ENCODE measurements around the gene RELN. TPM values are rescaled to one million over a fixed set of nuclear protein-coding genes. Genes with fewer than 3 reads are reported as not detected.
"Not testable (repeated sequence)": the region's sequence is repeated elsewhere in the genome, so short reads cannot be mapped to it uniquely, and the experiment has no call there.

RELN gene
- total and polyA plus RNA-seq, 4 donors = 0.26 to 3.6 (median 1.4) TPM; not detected in 1

DNA sequence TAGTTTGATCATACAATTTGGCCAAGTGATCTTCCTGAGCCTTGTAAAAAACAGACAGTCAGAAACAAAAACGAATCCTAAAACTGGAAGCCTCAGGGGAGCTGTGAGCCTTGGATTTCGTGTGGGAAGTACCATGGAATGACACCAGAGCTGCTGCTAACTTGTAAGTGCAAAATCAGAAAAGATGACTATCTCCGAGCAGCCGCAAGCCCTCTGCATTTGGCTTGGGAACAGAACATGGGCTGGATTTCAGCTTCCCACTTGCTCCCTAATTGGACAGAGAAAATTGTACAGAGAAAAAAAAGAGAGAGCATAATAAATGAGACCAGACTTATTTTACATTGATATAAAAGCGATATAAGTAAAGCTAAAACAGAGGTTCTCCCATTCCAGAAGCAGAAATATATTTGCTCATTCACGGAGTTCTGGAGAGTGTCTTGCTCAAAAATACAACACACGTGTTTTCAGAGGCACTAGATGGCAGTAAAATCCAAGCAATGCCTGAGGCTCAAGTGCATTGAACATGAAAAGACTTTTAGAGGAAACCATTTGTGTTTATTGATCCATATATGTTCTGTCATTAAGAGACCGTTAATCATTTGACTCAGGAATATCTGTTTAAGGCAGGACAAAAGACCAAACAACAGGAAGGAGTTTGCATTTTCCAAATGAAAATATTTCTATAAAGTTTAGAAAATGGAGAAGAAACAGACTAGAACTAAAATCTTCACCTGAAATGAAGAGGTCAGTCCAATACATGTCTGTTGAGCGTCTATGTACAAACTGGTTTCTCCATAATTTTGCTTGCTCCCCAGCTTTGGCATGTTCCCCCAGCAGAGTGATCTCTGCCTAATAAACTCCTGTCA lies 465.2 kb downstream of the RELN start:
- no peaks in the 10 kb centered on the region for H3K9me3 ChIP-seq (ENCODE audit: control insufficient read depth, low read length)
- DNase-seq = no peak
- no peaks in the 10 kb centered on the region for H3K4me1 ChIP-seq (ENCODE audit: control insufficient read depth in 1 of 2, insufficient read depth in 2 of 2, low read length in 2 of 2)
- ATAC-seq (ENCODE audit: low FRiP score) = peak; percentile 60
- WGBS, 2 donors = 12 to 13% methylated on average over 9 of the region's 9 CpGs
- intact Hi-C loops (cut with DNase I) = loop anchor here (5.0 to 10.0 kb wide), 2 partner anchors 631 to 633 kb away; no protein-coding TSS in a partner anchor
- H3K36me3 ChIP-seq (ENCODE audit: control insufficient read depth in 1 of 2, insufficient read depth in 2 of 2, low read length in 1 of 2) = no peaks in the 10 kb centered on the region
- peaks cover 0 to 2% of the 10 kb centered on the region in 2 donors for H3K27me3 ChIP-seq (ENCODE audit: control insufficient read depth in 1 of 2, insufficient read depth in 2 of 2, low read length in 1 of 2)
- no peak overlapping the region for H3K4me3 ChIP-seq (ENCODE audit: low read length in 2 of 2)
- H3K27ac ChIP-seq (ENCODE audit: low read depth in 1 of 2, low read length in 2 of 2) = no peak overlapping the region

- no peaks in the 10 kb centered on the region for H3K36me3 ChIP-seq (ENCODE audit: control insufficient read depth in 1 of 2, insufficient read depth in 2 of 2, low read length in 1 of 2)
- intact Hi-C loops (cut with DNase I) = loop anchor here (5.0 to 10.0 kb wide), 2 partner anchors 633 to 635 kb away; no protein-coding TSS in a partner anchor
- no peak for ATAC-seq (ENCODE audit: low FRiP score)
These were observed 467.5 kb downstream of the RELN start for GRCh38 chr7:103521937-103522336.

GRCh38 chr7:103504505-103505135 lies 484.8 kb downstream of the RELN start:
- Histone ChIP-seq H3K4me1 (ENCODE audit: control insufficient read depth in 1 of 2, insufficient read depth in 2 of 2, low read length in 2 of 2) (no peaks in the 10 kb centered on the region), H3K36me3 (ENCODE audit: control insufficient read depth in 1 of 2, insufficient read depth in 2 of 2, low read length in 1 of 2) (no peaks in the 10 kb centered on the region), H3K27ac (ENCODE audit: low read depth in 1 of 2, low read length in 2 of 2) (no peak overlapping the region), H3K27me3 (ENCODE audit: control insufficient read depth in 1 of 2, insufficient read depth in 2 of 2, low read length in 1 of 2) (no peaks in the 10 kb centered on the region), H3K4me3 (ENCODE audit: low read length in 2 of 2) (no peak overlapping the region), H3K9me3 (ENCODE audit: control insufficient read depth, low read length) (no peaks in the 10 kb centered on the region)
- ATAC-seq (ENCODE audit: low FRiP score) (no peak), DNase-seq (no peak)
- intact Hi-C loops (cut with DNase I) = no loop called here
- 74 to 79% methylated on average over 13 of the region's 13 CpGs for WGBS, 2 donors

More at GRCh38 chr7:103521937-103522336, 467.5 kb downstream of the RELN start:
- no peaks in the 10 kb centered on the region for H3K4me1 ChIP-seq (ENCODE audit: control insufficient read depth in 1 of 2, insufficient read depth in 2 of 2, low read length in 2 of 2)
- H3K27ac ChIP-seq (ENCODE audit: low read depth in 1 of 2, low read length in 2 of 2) = no peak overlapping the region
- H3K27me3 ChIP-seq (ENCODE audit: control insufficient read depth in 1 of 2, insufficient read depth in 2 of 2, low read length in 1 of 2) = peaks cover 0 to 2% of the 10 kb centered on the region in 2 donors
- 39 to 49% methylated on average over 6 of the region's 6 CpGs for WGBS, 2 donors
- no peaks in the 10 kb centered on the region for H3K9me3 ChIP-seq (ENCODE audit: control insufficient read depth, low read length)
- no peak for DNase-seq
- no peak overlapping the region for H3K4me3 ChIP-seq (ENCODE audit: low read length in 2 of 2)

DNA sequence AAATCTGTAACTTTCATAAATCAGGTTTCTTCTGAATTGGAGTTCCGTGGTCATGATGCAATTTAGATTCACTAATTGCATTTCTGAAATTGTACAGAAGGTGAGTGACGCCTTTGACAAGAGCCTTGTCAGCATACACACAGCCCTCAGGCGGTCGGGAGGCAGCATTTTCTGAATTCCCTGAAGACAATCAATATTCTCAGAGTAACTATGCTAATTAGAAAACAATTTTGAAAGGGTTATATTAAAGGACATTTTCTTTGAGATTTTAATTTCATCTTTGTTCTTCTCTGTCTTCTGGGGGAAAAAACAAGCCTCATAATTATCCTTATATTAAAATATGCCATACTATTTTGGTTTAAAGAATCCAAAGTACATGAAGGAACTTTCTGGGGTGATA lies 488.3 kb downstream of the RELN start:
- intact Hi-C loops (cut with DNase I) = no loop called here
- Histone ChIP-seq H3K4me1 (ENCODE audit: control insufficient read depth in 1 of 2, insufficient read depth in 2 of 2, low read length in 2 of 2) (no peaks in the 10 kb centered on the region), H3K27me3 (ENCODE audit: control insufficient read depth in 1 of 2, insufficient read depth in 2 of 2, low read length in 1 of 2) (no peaks in the 10 kb centered on the region), H3K4me3 (ENCODE audit: low read length in 2 of 2) (no peak overlapping the region), H3K36me3 (ENCODE audit: control insufficient read depth in 1 of 2, insufficient read depth in 2 of 2, low read length in 1 of 2) (no peaks in the 10 kb centered on the region), H3K27ac (ENCODE audit: low read depth in 1 of 2, low read length in 2 of 2) (no peak overlapping the region), H3K9me3 (ENCODE audit: control insufficient read depth, low read length) (no peaks in the 10 kb centered on the region)
- DNase-seq (no peak), ATAC-seq (ENCODE audit: low FRiP score) (no peak)
- 63 to 69% methylated on average over 4 of the region's 4 CpGs for WGBS, 2 donors

DNA sequence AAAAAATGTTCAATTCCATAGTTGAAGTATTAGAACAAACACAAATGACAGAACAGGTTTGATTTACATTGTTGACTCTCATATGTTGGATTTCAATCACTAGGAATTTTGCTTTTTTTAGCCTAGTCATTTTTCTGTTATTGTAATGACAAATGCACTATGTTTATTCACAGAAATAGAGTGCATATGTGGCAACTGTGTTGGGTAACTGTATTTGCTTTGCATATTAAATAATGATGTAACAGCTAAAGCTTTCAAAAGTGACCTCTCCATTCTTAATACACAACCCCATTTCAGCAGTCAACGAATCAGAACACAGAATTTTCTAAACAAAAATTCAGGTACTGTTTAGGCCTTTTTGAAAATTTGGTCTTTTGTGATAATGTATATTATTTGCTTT lies 489.5 kb downstream of the RELN start:
- no peaks in the 10 kb centered on the region for H3K27me3 ChIP-seq (ENCODE audit: control insufficient read depth in 1 of 2, insufficient read depth in 2 of 2, low read length in 1 of 2)
- DNase-seq = no peak
- 69 to 75% methylated on average over 1 of the region's 1 CpG for WGBS, 2 donors
- H3K4me3 ChIP-seq (ENCODE audit: low read length in 2 of 2) = no peak overlapping the region
- no peaks in the 10 kb centered on the region for H3K9me3 ChIP-seq (ENCODE audit: control insufficient read depth, low read length)
- ATAC-seq (ENCODE audit: low FRiP score) = no peak
- intact Hi-C loops (cut with DNase I) = no loop called here
- no peaks in the 10 kb centered on the region for H3K4me1 ChIP-seq (ENCODE audit: control insufficient read depth in 1 of 2, insufficient read depth in 2 of 2, low read length in 2 of 2)
- H3K36me3 ChIP-seq (ENCODE audit: control insufficient read depth in 1 of 2, insufficient read depth in 2 of 2, low read length in 1 of 2) = no peaks in the 10 kb centered on the region
- no peak overlapping the region for H3K27ac ChIP-seq (ENCODE audit: low read depth in 1 of 2, low read length in 2 of 2)

DNA sequence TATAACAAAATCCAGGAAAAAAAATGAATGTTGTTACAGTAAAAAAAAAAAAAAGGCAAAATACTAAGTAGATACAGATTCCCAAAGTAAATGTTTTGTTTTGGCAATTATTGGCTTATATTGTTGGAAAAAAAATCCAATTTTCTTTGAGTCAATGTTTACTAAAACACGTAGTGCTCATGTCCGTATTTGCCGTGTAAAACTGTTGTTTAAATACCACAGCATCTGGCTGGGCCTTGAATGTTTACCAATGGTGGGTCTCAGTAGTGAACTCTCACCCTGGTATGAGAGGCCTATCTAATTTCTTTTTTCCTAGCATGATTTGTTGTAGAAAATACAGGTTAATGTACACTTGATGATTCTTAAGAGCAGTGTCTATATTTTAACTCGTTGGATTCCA lies 502.0 kb downstream of the RELN start:
- Histone ChIP-seq H3K9me3 (ENCODE audit: control insufficient read depth, low read length) (no peaks in the 10 kb centered on the region), H3K27ac (ENCODE audit: low read depth in 1 of 2, low read length in 2 of 2) (no peak overlapping the region), H3K36me3 (ENCODE audit: control insufficient read depth in 1 of 2, insufficient read depth in 2 of 2, low read length in 1 of 2) (no peaks in the 10 kb centered on the region), H3K4me3 (ENCODE audit: low read length in 2 of 2) (no peak overlapping the region), H3K4me1 (ENCODE audit: control insufficient read depth in 1 of 2, insufficient read depth in 2 of 2, low read length in 2 of 2) (no peaks in the 10 kb centered on the region), H3K27me3 (ENCODE audit: control insufficient read depth in 1 of 2, insufficient read depth in 2 of 2, low read length in 1 of 2) (no peaks in the 10 kb centered on the region)
- no peak for DNase-seq
- 82 to 90% methylated on average over 4 of the region's 4 CpGs for WGBS, 2 donors
- no peak for ATAC-seq (ENCODE audit: low FRiP score)
- intact Hi-C loops (cut with DNase I) = no loop called here

DNA sequence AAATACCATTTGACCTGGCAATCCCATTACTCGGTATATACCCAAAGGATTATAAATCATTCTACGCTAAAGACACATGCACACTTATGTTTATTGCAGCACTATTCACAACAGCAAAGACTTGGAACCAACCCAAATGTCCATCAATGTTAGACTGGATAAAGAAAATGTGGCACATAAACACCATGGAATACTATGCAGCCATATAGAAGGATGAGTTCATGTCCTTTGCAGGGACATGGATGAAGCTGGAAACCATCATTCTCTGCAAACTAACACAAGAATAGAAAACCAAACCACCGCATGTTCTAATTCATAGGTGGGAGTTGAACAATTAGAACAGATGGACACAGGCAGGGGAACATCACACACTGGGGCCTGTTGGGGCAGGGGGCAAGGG lies 502.6 kb downstream of the RELN start:
- H3K4me1 ChIP-seq (ENCODE audit: control insufficient read depth in 1 of 2, insufficient read depth in 2 of 2, low read length in 2 of 2); intact Hi-C loops (cut with DNase I); H3K9me3 ChIP-seq (ENCODE audit: control insufficient read depth, low read length); H3K4me3 ChIP-seq (ENCODE audit: low read length in 2 of 2); DNase-seq; H3K27ac ChIP-seq (ENCODE audit: low read depth in 1 of 2, low read length in 2 of 2); H3K36me3 ChIP-seq (ENCODE audit: control insufficient read depth in 1 of 2, insufficient read depth in 2 of 2, low read length in 1 of 2); ATAC-seq (ENCODE audit: low FRiP score); H3K27me3 ChIP-seq (ENCODE audit: control insufficient read depth in 1 of 2, insufficient read depth in 2 of 2, low read length in 1 of 2): not testable (repeated sequence)
- WGBS, 2 donors = 91 to 96% methylated on average over 3 of the region's 3 CpGs

- H3K4me3 ChIP-seq (ENCODE audit: low read length in 2 of 2) = no peak overlapping the region
- no peak for ATAC-seq (ENCODE audit: low FRiP score)
- no peaks in the 10 kb centered on the region for H3K9me3 ChIP-seq (ENCODE audit: control insufficient read depth, low read length)
- WGBS, 2 donors = 60% methylated on average over 2 of the region's 2 CpGs
- no peaks in the 10 kb centered on the region for H3K36me3 ChIP-seq (ENCODE audit: control insufficient read depth in 1 of 2, insufficient read depth in 2 of 2, low read length in 1 of 2)
- no peaks in the 10 kb centered on the region for H3K27me3 ChIP-seq (ENCODE audit: control insufficient read depth in 1 of 2, insufficient read depth in 2 of 2, low read length in 1 of 2)
- no peaks in the 10 kb centered on the region for H3K4me1 ChIP-seq (ENCODE audit: control insufficient read depth in 1 of 2, insufficient read depth in 2 of 2, low read length in 2 of 2)
- intact Hi-C loops (cut with DNase I) = no loop called here
- no peak overlapping the region for H3K27ac ChIP-seq (ENCODE audit: low read depth in 1 of 2, low read length in 2 of 2)
- no peak for DNase-seq
These were observed 508.7 kb downstream of the RELN start for GRCh38 chr7:103480771-103481170.

- ATAC-seq (ENCODE audit: low FRiP score) (no peak), DNase-seq (no peak)
- 15 to 17% methylated on average over 5 of the region's 5 CpGs for WGBS, 2 donors
- Histone ChIP-seq H3K27ac (ENCODE audit: low read depth in 1 of 2, low read length in 2 of 2) (no peak overlapping the region), H3K27me3 (ENCODE audit: control insufficient read depth in 1 of 2, insufficient read depth in 2 of 2, low read length in 1 of 2) (no peaks in the 10 kb centered on the region), H3K4me3 (ENCODE audit: low read length in 2 of 2) (no peak overlapping the region), H3K36me3 (ENCODE audit: control insufficient read depth in 1 of 2, insufficient read depth in 2 of 2, low read length in 1 of 2) (no peaks in the 10 kb centered on the region), H3K9me3 (ENCODE audit: control insufficient read depth, low read length) (no peaks in the 10 kb centered on the region), H3K4me1 (ENCODE audit: control insufficient read depth in 1 of 2, insufficient read depth in 2 of 2, low read length in 2 of 2) (no peaks in the 10 kb centered on the region)
- intact Hi-C loops (cut with DNase I) = no loop called here
These were observed 514.5 kb downstream of the RELN start for GRCh38 chr7:103474956-103475355.

All from aorta (tissue), 5 donors.